HG03354 (cell line): Measurements from ENCODE around the gene PFN3.
"Not testable (repeated sequence)": the region's sequence is repeated elsewhere in the genome, so short reads cannot be mapped to it uniquely, and the experiment has no call there.

Experiments used
- ATAC-seq: cut with Tn5 transposase; IDR thresholded peaks from one replicate; pipeline ENCODE4 v1.9.1; 2021; ENCODE audit warnings: mild to moderate bottlenecking; ENCODE audit not compliant: unreplicated experiment, poor library complexity, severe bottlenecking

The PFN3 gene

GRCh38 chr5:177364159-177364962, 36.1 kb downstream of the PFN3 start:
- no peak for ATAC-seq

- ATAC-seq: no peak
Observed at GRCh38 chr5:177363565-177363964, 36.9 kb downstream of the PFN3 start.

GRCh38 chr5:177362610-177363507, 37.6 kb downstream of the PFN3 start:
- ATAC-seq: peak; percentile 43

- no peak for ATAC-seq
Observed at GRCh38 chr5:177362292-177362609, 38.2 kb downstream of the PFN3 start.

GRCh38 chr5:177361418-177362291, 38.8 kb downstream of the PFN3 start:
- ATAC-seq: no peak

DNA sequence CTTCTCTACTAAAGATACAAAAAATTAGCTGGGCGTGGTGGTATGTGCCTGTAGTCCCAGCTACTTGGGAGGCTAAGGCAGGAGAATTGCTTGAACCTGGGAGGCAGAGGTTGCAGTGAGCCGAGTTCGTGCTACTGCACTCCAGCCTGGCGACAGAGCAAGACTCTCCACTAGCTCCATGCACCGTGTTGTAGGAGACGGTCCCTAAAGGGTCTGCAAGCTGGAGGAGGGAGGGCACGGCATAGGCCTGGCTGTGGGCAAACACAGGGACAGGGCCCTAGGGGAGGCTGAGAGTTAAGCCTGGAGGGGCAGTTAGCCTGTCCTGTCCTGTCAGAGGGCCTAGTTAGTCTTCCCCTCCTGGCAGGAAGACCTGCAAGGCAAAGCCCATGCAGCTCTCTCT, 39.7 kb downstream of the PFN3 start:
- ATAC-seq: not testable (repeated sequence)

DNA sequence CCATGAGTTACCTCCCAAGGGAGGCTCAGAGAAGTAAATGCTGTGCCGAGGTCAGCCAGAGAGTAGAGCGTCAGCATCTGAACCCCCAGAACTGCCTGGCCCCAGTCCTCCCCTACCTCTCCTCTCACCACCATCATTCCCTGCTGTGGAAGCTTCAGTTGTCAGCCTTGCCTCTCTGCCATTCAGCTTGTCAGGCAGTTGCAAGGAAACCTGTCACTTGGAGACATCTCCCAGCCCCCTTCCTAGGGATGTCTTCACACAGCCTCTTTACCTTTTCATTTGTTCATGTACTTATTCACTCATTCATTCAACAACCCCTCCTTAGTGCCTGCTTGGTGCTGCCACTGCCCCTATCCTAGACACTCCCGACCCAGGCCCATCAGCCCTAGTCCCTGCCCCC, 40.6 kb downstream of the PFN3 start:
- no peak for ATAC-seq

GRCh38 chr5:177359451-177359851, 41.0 kb downstream of the PFN3 start:
- ATAC-seq: no peak

DNA sequence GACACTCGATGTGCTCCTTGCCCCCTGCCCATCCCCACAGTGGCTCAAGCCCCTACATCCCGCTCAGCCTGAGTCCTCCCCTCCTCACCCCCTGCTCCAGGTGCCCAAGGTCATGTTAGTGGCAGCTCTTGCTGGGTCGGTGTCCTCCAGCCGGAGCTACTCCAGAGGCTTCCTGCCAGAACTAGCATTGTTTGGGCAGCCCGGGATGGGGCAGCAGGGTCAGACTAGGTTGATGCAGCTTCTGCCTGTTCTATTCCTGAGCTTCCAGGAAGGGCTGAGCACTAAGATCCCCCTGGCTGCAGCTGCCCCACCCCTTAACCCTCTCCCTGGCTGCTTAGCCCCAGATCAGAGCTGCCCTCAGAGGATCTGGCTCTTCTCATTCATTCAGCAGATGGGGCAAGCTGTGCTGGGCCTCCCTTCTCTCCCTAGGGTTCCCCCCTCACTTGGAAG, 42.1 kb downstream of the PFN3 start:
- peak; percentile 1 for ATAC-seq

- ATAC-seq: peak; percentile 95
Observed at GRCh38 chr5:177357459-177358351, 42.8 kb downstream of the PFN3 start, which contains the start of gene RGS14. Gene RGS14, plus strand, starts transcription at chr5:177357924. Its CDS starts 101 bp downstream, at chr5:177358025.

DNA sequence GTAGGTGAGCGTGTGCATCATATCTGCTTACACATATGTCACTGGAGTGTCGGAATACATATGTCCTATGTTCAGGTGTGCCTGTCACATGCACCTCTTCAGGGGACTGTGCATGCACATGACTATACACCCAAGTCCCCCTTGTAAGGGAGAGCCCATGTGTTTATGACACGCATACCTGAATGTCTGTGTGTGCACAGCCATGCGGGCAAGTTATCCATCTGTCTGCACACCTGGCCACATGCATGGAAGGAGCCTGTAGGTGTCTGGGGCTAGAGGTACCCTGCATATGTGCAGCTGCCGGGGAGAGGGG, 43.4 kb downstream of the PFN3 start:
- ATAC-seq: no peak

GRCh38 chr5:177356746-177357145, 43.7 kb downstream of the PFN3 start:
- no peak for ATAC-seq

DNA sequence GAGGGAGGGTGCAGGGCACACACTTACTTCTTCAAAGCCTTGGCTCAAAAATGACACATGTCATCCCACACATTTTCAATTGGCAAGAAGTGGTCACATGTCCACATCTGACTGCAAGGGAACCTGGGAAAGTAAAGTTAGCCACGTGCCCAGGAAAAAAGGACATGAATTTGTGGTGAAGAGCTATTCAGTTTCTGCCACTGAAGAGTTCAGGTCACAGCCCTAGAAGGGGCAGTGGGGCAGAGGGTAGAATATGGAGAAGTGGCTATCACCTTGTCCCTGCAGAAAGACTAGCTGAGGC, 44.6 kb downstream of the PFN3 start:
- ATAC-seq: no peak

DNA sequence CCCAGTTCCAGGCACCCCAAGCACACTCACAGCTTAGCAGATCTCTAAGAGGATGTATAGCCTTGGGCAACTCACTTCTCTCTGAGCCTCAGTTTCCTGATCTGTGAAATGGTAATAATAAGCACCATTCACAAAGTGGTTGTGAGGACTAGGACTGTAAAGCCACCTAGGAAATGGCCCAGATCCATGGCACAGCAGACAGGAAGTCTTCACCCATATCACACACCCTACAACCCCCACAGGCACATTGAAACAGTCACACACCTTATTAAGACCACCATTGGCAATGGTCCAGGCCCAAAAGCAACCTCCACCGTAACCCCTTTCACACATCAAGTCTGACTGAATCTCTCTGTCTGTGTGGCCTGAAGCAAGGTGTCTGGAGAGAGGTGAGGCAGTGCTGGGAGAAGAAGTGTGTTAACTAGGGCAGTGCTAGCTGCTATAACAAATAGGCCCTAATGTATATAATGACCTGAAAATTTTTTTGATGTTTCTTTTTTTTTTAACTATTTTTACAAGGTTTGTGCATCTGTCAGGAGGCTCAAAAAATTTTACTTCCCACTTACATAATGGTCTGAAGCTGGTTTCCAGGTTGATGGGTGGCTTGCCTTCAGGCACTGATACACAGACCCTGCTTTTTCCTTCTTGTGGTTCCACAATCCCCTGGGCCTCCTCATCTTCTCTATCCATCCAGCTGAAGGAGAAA, 45.1 kb downstream of the PFN3 start:
- ATAC-seq: no peak

DNA sequence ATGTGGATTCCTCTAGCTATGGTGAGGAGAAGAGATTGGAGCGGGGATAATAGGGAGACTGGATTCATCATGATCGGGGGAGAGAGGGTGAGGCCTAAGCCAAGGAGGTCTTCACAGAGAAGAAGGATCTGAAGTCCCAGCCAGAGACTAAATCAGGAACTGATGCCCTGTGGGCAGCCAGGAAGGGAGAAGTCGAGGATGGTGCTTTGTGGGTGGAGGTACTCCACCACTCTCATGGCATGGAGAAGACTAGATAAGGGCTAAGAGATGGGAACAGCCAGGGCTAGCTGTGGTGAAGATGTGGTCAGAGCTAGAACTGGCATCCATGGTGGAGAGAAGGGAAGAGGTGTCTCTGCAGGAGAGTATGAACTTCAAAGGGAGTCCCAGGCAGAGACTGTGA, 45.8 kb downstream of the PFN3 start:
- no peak for ATAC-seq

GRCh38 chr5:177354256-177354655, 46.2 kb downstream of the PFN3 start:
- ATAC-seq: no peak

DNA sequence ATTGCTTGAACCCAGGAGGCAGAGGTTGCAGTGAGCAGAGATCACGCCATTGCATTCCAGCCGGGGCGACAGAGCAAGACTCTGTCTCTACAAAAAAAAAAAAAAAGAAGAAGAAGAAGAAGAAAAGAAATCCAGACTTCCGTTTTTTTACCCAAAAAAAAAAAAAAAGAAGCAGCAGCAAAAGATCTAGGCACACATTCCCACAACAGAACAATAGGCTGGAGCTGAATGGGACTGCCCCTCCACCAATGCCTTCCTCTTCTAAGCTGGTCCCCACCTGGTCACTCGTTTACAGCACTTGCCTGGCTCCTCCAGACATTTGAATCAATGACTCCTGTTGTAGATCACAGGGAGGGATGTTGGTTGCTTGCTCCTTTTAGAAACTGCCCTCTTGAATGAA, 47.4 kb downstream of the PFN3 start:
- ATAC-seq: no peak

DNA sequence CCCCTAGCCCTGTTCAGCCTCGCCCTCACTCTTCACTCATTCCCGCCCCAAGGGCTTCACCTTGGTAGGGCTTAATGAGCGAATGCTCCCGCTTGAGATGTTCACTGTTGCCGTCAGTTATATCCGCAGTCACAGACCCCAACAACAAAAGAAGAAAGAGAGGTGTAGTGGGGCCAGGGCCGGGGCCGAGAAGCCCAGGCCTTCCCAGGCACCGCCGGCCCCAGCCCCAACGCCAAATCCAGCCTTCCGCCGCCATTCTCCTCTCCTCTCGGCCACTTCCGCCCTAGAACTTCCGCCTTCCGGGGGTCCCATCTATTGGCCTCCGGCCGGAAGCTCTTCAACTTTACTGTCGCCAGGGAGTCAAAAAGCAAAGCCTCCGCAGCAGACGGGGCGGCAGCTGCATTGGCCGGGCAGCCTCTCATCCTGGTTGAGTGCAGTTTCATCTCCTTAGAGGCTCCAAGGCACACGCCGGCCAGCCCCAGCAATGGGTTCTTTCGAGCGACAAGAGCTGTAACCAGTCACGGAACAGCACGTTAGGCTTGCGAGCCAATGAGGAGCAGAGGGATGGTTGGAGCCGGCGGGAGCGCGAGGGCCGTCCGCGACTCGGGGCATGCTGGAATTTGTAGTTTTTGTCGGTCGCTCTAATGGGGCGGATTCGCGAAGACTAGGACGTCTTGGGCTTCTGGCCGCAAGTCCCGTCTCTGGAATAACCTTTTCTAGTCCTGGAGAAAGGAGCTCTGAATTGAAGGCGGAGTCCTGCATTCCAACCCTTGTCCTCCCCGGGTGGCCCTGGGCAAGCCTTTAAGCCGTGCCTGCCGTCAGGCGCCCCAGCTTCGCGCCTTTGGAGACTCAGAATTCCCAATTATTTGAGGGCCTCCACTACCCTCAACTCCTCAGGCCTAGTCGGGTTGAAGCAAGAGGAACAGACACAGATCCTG, 48.8 kb downstream of the PFN3 start, which contains the start of gene LMAN2:
LMAN2 (minus strand) TSS at position 277 of the 938 bp plus-strand sequence; CDS start at position 256, 21 bp downstream.
- ATAC-seq: peak; percentile 95
